GM23248 (cell line): Measurements from ENCODE around the gene LMBR1L. TPM values are rescaled to one million over a fixed set of nuclear protein-coding genes. Genes with fewer than 3 reads are reported as not detected.

ENCODE experiments used
- DNase-seq: peaks from one replicate; pipeline ENCODE4 v3.0.0-alpha.2; 2015
- H2AFZ ChIP-seq: fragments of 200-600 bp; sonication (generic); 2 replicates; pipeline ENCODE4 v1.6.1; 2016; ENCODE audit warnings: antibody characterized with exemption
- H3F3A ChIP-seq: fragments of 200-600 bp; sonication (generic); 2 replicates; pipeline ENCODE4 v1.6.1; 2016; ENCODE audit warnings: mild to moderate bottlenecking, antibody characterized with exemption, mixed run types; ENCODE audit not compliant: insufficient read depth
- H3K27ac ChIP-seq: fragments of 200-600 bp; sonication (generic); 2 replicates; pipeline ENCODE4 v1.5.1; 2016; ENCODE audit warnings: mild to moderate bottlenecking
- H3K27me3 ChIP-seq: fragments of 200-600 bp; sonication (generic); replicated peaks from 2 replicates; pipeline ENCODE4 v1.6.1; 2016; ENCODE audit warnings: mild to moderate bottlenecking; ENCODE audit not compliant: insufficient read depth
- H3K36me3 ChIP-seq: fragments of 200-600 bp; sonication (generic); 2 replicates; pipeline ENCODE4 v1.6.1; 2016; ENCODE audit warnings: low read depth, mild to moderate bottlenecking
- H3K4me1 ChIP-seq: fragments of 200-600 bp; sonication (generic); 2 replicates; pipeline ENCODE4 v1.6.1; 2016; ENCODE audit warnings: mild to moderate bottlenecking; ENCODE audit not compliant: insufficient read depth
- H3K4me2 ChIP-seq: fragments of 200-600 bp; sonication (generic); one replicate; pipeline ENCODE4 v1.6.1; 2016; ENCODE audit warnings: mild to moderate bottlenecking; ENCODE audit not compliant: unreplicated experiment
- H3K4me3 ChIP-seq: fragments of 200-600 bp; sonication (generic); 2 replicates; pipeline ENCODE4 v1.5.1; 2016; ENCODE audit warnings: mild to moderate bottlenecking
- H3K79me2 ChIP-seq: fragments of 200-600 bp; sonication (generic); 2 replicates; pipeline ENCODE4 v1.6.1; 2016; ENCODE audit warnings: mild to moderate bottlenecking; ENCODE audit not compliant: insufficient read depth
- H3K9ac ChIP-seq: fragments of 200-600 bp; sonication (generic); 2 replicates; pipeline ENCODE4 v1.6.1; 2016; ENCODE audit warnings: mild to moderate bottlenecking
- H3K9me2 ChIP-seq: fragments of 200-600 bp; sonication (generic); 2 replicates; pipeline ENCODE4 v1.6.1; 2016; ENCODE audit warnings: mixed run types, mild to moderate bottlenecking, moderate library complexity; ENCODE audit not compliant: insufficient read depth
- H3K9me3 ChIP-seq: fragments of 200-600 bp; sonication (generic); one replicate; pipeline ENCODE4 v1.6.1; 2017; ENCODE audit warnings: low read depth
- H4K20me1 ChIP-seq: fragments of 200-600 bp; sonication (generic); 2 replicates; pipeline ENCODE4 v1.6.0; 2016; ENCODE audit not compliant: insufficient read depth
- EZH2 ChIP-seq: fragments of 200-600 bp; sonication (generic); IDR thresholded peaks from 2 replicates; pipeline ENCODE4 v1.6.1; 2018; ENCODE audit warnings: antibody characterized with exemption, mild to moderate bottlenecking; ENCODE audit not compliant: insufficient read depth, poor library complexity, severe bottlenecking
- EZH2phosphoT487 ChIP-seq: fragments of 200-600 bp; sonication (generic); IDR thresholded peaks from 2 replicates; pipeline ENCODE4 v1.6.1; 2018; ENCODE audit warnings: antibody characterized with exemption, moderate library complexity, mild to moderate bottlenecking, low read depth; ENCODE audit not compliant: insufficient read depth
- WGBS, 2 experiments: methylation state at CpG; one replicate each; pipeline ENCODE4 v1.1.6; 2015 to 2017; ENCODE audit warnings: low lambda C conversion rate in 2 of 2, low coverage in 1 of 2; ENCODE audit errors: missing lambda C conversion rate in 2 of 2; 5-methylcytosine and 5-hydroxymethylcytosine counted together
- in situ Hi-C: fragments of 300-500 bp; cut with MboI; formaldehyde crosslinking; loops from 2 replicates; pipeline ENCODE4 v1.15.0; 2020
- polyA plus RNA-seq: library from polyadenylated mRNA; unstranded; fragments of >200 nt; fragmentation: Nextera tagmentation; extraction: Ambion mirVana; gene quantifications from 2 replicates; pipeline ENCODE4 v1.2.1, GENCODE V29; 2016
- total RNA-seq: library from RNA; depleted of rRNA; stranded (reverse); fragments of >200 nt; shearing (Covaris generic); gene quantifications from 2 replicates; pipeline ENCODE4 v1.2.3, GENCODE V29; 2014

LMBR1L gene
- total and polyA plus RNA-seq, 2 experiments from 2014 or later = 31.6 to 62.9 TPM

GRCh38 chr12:49098703-49099102 is 11.9 kb downstream of the LMBR1L start:
- Histone ChIP-seq H3K9me3 (no peaks in the 10 kb centered on the region), H3K9me2 (no peaks in the 10 kb centered on the region), H3K27ac (no peak overlapping the region), H3K36me3 (peaks cover 20% of the 10 kb centered on the region), H3K4me1 (0 out of 2 replicates have a peak, but pooled peaks cover 4% of the 10 kb centered on the region), H3K9ac (no peak overlapping the region), H4K20me1 (no peaks in the 10 kb centered on the region), H3K79me2 (peaks cover 13% of the 10 kb centered on the region; the same call in 1 of the 2 replicates), H3K4me3 (no peak overlapping the region), H2AFZ (no peak overlapping the region), H3K4me2 (no peak overlapping the region), H3K27me3 (peaks cover 12% of the 10 kb centered on the region), H3F3A (0 out of 2 replicates have a peak, but pooled peaks cover 16% of the 10 kb centered on the region)
- no peak for DNase-seq
- in situ Hi-C loops = loop anchor here (10.0 kb wide), 1 partner anchor 136 kb away; no protein-coding TSS in a partner anchor
- TF ChIP-seq EZH2 = no peak
- 78 to 92% methylated on average over 2 of the region's 2 CpGs for WGBS, 2 experiments

- DNase-seq = peak; percentile 50
- 0 out of 2 replicates have a peak, but pooled peaks cover 16% of the 10 kb centered on the region for H3F3A ChIP-seq
- H3K27ac ChIP-seq = no peak overlapping the region
- H3K9ac ChIP-seq = no peak overlapping the region
- no peak for TF ChIP-seq EZH2phosphoT487
- no peak for TF ChIP-seq EZH2
- peaks cover 6% of the 10 kb centered on the region; the same call in 1 of the 2 replicates for H3K79me2 ChIP-seq
- H2AFZ ChIP-seq = no peak overlapping the region
- in situ Hi-C loops = loop anchor here (10.0 kb wide), 1 partner anchor 137 kb away; no protein-coding TSS in a partner anchor
- H3K4me1 ChIP-seq = 0 out of 2 replicates have a peak, but pooled peaks cover 4% of the 10 kb centered on the region
- no peak overlapping the region for H3K4me3 ChIP-seq
- no peaks in the 10 kb centered on the region for H3K9me2 ChIP-seq
- 65 to 69% methylated on average over 4 of the region's 4 CpGs for WGBS, 2 experiments
- H3K4me2 ChIP-seq = no peak overlapping the region
- H3K9me3 ChIP-seq = no peaks in the 10 kb centered on the region
- H3K36me3 ChIP-seq = peaks cover 14% of the 10 kb centered on the region
- H3K27me3 ChIP-seq = peaks cover 18% of the 10 kb centered on the region
- H4K20me1 ChIP-seq = no peaks in the 10 kb centered on the region
Observed at GRCh38 chr12:49098035-49098451, 12.6 kb downstream of the LMBR1L start.

GRCh38 chr12:49097381-49097780 is 13.3 kb downstream of the LMBR1L start:
- DNase-seq = no peak
- Histone ChIP-seq H4K20me1 (no peaks in the 10 kb centered on the region), H3K4me1 (peaks cover 7% of the 10 kb centered on the region; the same call in 1 of the 2 replicates), H3K27me3 (peaks cover 19% of the 10 kb centered on the region), H3K9ac (no peak overlapping the region), H3K79me2 (no peaks in the 10 kb centered on the region), H3F3A (0 out of 2 replicates have a peak, but pooled peaks cover 16% of the 10 kb centered on the region), H3K36me3 (peaks cover 11% of the 10 kb centered on the region), H3K9me2 (no peaks in the 10 kb centered on the region), H2AFZ (no peak overlapping the region), H3K4me3 (no peak overlapping the region), H3K27ac (no peak overlapping the region), H3K4me2 (no peak overlapping the region), H3K9me3 (no peaks in the 10 kb centered on the region)
- WGBS, 2 experiments = 84 to 88% methylated on average over 3 of the region's 3 CpGs
- in situ Hi-C loops = loop anchor here (10.0 kb wide), 1 partner anchor 137 kb away; no protein-coding TSS in a partner anchor
- no peak for TF ChIP-seq EZH2
- TF ChIP-seq EZH2phosphoT487 = no peak

GRCh38 chr12:49094975-49095365 is 15.7 kb downstream of the LMBR1L start:
- WGBS, 2 experiments = 63 to 72% methylated on average over 2 of the region's 2 CpGs
- TF ChIP-seq EZH2phosphoT487 (no peak), EZH2 (no peak)
- no peak overlapping the region for H3K9ac ChIP-seq
- in situ Hi-C loops = loop anchor here (10.0 kb wide), 1 partner anchor 140 kb away; no protein-coding TSS in a partner anchor
- no peak overlapping the region for H3K4me3 ChIP-seq
- no peak overlapping the region for H3K4me2 ChIP-seq
- no peaks in the 10 kb centered on the region for H3K9me2 ChIP-seq
- peaks cover 16% of the 10 kb centered on the region; the same call in 1 of the 2 replicates for H3F3A ChIP-seq
- H3K9me3 ChIP-seq = no peaks in the 10 kb centered on the region
- peaks cover 14% of the 10 kb centered on the region; the same call in 1 of the 2 replicates for H3K4me1 ChIP-seq
- H3K27ac ChIP-seq = no peak overlapping the region
- no peaks in the 10 kb centered on the region for H3K79me2 ChIP-seq
- peaks cover 3% of the 10 kb centered on the region; the same call in 1 of the 2 replicates for H3K36me3 ChIP-seq
- H4K20me1 ChIP-seq = no peaks in the 10 kb centered on the region
- DNase-seq = no peak
- peaks cover 19% of the 10 kb centered on the region for H3K27me3 ChIP-seq
- no peak overlapping the region for H2AFZ ChIP-seq
